HL-60 (cell line): ENCODE measurements around the gene PRPF6.

Source experiments
- DNase-seq, 2 experiments: peaks; one replicate each; pipeline ENCODE4 v3.0.0-alpha.2; 2010 to 2020; ENCODE audit warnings: low read depth in 1 of 2, low spot score in 1 of 2
- H3K27ac ChIP-seq: fragments of 250-450 bp; sonication (Bioruptor Pico); replicated peaks from 2 replicates; pipeline ENCODE4 v1.5.1; 2020; ENCODE audit warnings: mild to moderate bottlenecking, moderate library complexity
- H3K27me3 ChIP-seq: fragments of 250-450 bp; sonication (Bioruptor Pico); 2 replicates; pipeline ENCODE4 v1.5.1; 2021; ENCODE audit warnings: mild to moderate bottlenecking, moderate library complexity; ENCODE audit not compliant: insufficient read depth, poor library complexity, severe bottlenecking
- H3K4me3 ChIP-seq: replicated peaks from 2 replicates; pipeline ENCODE4 v1.5.1; 2011; ENCODE audit warnings: mild to moderate bottlenecking, control low read depth, low read length; ENCODE audit not compliant: insufficient read depth
- GABPA ChIP-seq: IDR thresholded peaks from 2 replicates; pipeline ENCODE4 v1.6.1; 2012; ENCODE audit warnings: low read depth
- POLR2AphosphoS5 ChIP-seq: IDR thresholded peaks from 2 replicates; pipeline ENCODE4 v1.6.1; 2012; ENCODE audit warnings: low read depth
- SPI1 ChIP-seq: IDR thresholded peaks from 2 replicates; pipeline ENCODE4 v1.6.1; 2012; ENCODE audit warnings: low read depth, mild to moderate bottlenecking, borderline replicate concordance
- TF ChIP-seq, protein P1 (sequence below): IDR thresholded peaks from 2 replicates; pipeline ENCODE4 v1.6.1; 2012; ENCODE audit warnings: low read depth; ENCODE audit not compliant: insufficient replicate concordance
- TF ChIP-seq, protein P2 (sequence below): IDR thresholded peaks from one replicate; pipeline ENCODE4 v1.5.1; 2011; ENCODE audit warnings: low read length, control low read depth, inconsistent platforms; ENCODE audit not compliant: insufficient read depth

PRPF6 gene

DNA sequence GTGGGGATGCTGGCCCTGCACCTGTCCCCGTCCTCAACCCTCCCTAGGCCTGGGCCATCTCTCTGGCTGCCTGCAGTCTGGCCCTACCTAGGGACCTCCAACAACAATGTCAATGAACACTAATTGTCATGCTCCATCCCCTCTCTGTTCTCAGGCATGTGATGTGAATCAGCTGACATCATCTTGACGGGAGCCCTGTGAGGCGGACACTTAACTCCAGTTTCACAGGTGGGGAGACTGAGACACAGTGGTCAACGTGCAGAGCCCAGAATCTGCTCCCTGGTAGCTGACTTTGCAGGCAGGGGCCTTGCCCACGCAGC, 81.3 kb downstream of the PRPF6 start:
- DNase-seq: no peak
- Histone ChIP-seq H3K4me3 (no peak overlapping the region), H3K27ac (no peak overlapping the region), H3K27me3 (no peaks in the 10 kb centered on the region)
- TF ChIP-seq POLR2AphosphoS5 (no peak), SPI1 (no peak), GABPA (no peak)
- TF ChIP-seq, protein P1, sequence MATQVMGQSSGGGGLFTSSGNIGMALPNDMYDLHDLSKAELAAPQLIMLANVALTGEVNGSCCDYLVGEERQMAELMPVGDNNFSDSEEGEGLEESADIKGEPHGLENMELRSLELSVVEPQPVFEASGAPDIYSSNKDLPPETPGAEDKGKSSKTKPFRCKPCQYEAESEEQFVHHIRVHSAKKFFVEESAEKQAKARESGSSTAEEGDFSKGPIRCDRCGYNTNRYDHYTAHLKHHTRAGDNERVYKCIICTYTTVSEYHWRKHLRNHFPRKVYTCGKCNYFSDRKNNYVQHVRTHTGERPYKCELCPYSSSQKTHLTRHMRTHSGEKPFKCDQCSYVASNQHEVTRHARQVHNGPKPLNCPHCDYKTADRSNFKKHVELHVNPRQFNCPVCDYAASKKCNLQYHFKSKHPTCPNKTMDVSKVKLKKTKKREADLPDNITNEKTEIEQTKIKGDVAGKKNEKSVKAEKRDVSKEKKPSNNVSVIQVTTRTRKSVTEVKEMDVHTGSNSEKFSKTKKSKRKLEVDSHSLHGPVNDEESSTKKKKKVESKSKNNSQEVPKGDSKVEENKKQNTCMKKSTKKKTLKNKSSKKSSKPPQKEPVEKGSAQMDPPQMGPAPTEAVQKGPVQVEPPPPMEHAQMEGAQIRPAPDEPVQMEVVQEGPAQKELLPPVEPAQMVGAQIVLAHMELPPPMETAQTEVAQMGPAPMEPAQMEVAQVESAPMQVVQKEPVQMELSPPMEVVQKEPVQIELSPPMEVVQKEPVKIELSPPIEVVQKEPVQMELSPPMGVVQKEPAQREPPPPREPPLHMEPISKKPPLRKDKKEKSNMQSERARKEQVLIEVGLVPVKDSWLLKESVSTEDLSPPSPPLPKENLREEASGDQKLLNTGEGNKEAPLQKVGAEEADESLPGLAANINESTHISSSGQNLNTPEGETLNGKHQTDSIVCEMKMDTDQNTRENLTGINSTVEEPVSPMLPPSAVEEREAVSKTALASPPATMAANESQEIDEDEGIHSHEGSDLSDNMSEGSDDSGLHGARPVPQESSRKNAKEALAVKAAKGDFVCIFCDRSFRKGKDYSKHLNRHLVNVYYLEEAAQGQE: no peak
- TF ChIP-seq, protein P2, sequence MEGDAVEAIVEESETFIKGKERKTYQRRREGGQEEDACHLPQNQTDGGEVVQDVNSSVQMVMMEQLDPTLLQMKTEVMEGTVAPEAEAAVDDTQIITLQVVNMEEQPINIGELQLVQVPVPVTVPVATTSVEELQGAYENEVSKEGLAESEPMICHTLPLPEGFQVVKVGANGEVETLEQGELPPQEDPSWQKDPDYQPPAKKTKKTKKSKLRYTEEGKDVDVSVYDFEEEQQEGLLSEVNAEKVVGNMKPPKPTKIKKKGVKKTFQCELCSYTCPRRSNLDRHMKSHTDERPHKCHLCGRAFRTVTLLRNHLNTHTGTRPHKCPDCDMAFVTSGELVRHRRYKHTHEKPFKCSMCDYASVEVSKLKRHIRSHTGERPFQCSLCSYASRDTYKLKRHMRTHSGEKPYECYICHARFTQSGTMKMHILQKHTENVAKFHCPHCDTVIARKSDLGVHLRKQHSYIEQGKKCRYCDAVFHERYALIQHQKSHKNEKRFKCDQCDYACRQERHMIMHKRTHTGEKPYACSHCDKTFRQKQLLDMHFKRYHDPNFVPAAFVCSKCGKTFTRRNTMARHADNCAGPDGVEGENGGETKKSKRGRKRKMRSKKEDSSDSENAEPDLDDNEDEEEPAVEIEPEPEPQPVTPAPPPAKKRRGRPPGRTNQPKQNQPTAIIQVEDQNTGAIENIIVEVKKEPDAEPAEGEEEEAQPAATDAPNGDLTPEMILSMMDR: no peak

DNA sequence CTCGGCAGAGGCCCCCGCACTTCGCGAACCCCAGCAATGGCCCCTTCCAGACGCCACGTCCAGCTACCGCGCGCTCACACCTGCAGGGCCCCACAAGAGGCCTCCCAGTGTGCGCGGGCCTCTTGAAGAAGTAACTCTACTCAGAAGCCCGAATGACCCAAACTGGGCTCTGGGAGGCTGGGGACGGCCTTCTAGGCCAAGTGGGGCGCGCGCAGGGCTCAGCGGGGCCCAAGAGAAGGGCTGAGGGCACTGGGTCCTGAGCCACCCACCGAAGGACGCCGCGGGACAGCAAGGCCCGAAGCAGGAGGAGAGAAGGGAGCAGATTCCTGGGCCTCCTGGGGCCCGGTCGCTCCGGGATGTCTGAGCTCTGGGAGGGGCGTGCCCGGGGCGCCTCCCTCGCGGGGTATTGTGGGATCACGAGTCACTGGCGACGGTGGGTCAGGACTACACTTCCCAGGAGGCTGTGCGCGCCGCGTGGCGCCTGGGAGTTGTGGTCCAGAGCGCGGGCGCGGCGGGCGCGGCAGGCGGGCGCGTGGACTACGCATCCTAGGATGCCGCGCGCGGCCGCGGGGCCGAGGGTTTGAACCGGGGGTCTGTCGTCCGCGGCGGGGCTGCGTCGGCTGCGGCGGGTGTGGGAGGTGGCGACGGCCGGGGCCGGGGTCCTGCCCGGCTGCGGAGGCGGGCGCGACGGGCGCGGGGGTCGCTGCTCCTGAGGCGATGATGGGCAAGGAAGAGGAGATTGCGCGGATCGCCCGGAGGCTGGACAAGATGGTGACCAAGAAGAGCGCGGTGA, 81.9 kb downstream of the PRPF6 start, which contains the start of gene TCEA2:
Gene TCEA2 (plus strand): TSS at position 603 of the 793 bp plus-strand sequence. CDS start 115 bp downstream, at position 718.
- DNase-seq: peak in 1 of 2 experiments; percentile 96
- H3K27ac ChIP-seq: peak within 1 kb of the TSS; percentile 51

DNA sequence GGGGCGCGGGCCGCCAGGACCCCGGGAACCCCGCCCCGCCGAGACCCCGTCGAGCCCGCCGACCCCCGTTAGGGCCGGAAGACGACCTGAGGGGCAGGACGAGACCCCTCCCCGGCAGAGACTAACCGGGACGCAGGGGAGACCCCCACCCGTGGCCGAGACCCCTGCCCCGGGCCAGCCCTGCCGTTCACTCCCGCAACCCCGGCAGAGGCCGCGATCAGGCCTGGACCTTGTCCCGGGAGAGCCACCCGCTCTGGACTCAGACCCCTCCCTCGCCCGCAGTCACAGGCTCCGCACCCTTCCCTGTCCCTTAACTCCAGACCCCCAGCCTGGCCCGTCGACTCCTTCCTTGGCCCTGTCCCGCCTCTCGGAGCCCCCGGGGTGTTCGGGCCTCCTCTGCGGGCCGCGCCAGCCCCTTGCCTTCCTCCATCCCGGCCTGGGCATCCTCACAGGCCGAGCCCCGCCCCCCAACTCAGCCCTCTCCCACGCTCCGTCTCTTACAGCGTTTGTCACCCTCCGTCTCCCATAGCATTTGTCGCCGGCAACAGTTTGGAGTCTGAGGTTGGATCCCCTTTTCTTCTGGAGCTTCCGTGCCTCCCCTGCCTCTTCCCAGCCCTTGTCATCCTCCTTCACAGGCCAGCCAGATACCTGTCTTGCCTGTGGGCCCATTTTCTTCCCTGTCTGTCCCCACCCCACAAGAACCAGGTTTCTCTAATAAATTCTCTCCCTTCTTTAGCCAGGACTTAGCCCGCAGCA, 82.6 kb downstream of the PRPF6 start:
- peak overlapping the region; percentile 90 for H3K4me3 ChIP-seq
- H3K27ac ChIP-seq: peak overlapping the region; percentile 51
- DNase-seq: no peak
- TF ChIP-seq GABPA (no peak), SPI1 (no peak), POLR2AphosphoS5 (no peak)
- TF ChIP-seq, protein P2: no peak
- TF ChIP-seq, protein P1: no peak
- H3K27me3 ChIP-seq: no peaks in the 10 kb centered on the region

More for the DNA sequence above, 81.9 kb downstream of the PRPF6 start, which contains the start of gene TCEA2:
- H3K4me3 ChIP-seq: peak within 1 kb of the TSS; percentile 90
- peak; percentile 50 for TF ChIP-seq GABPA
- TF ChIP-seq, protein P1: no peak
- TF ChIP-seq SPI1: no peak; the same call in 1 of the 2 replicates
- 0 out of 2 replicates have a peak, but pooled peaks have one; percentile 20 for TF ChIP-seq POLR2AphosphoS5
- TF ChIP-seq, protein P2: no peak
- no peaks in the 10 kb centered on the region for H3K27me3 ChIP-seq
